GM19397 (cell line): ENCODE measurements around the gene SERPINH1.

Source experiments
- ATAC-seq: cut with Tn5 transposase; IDR thresholded peaks from one replicate; pipeline ENCODE4 v1.9.1; 2021; ENCODE audit warnings: mild to moderate bottlenecking, moderate library complexity; ENCODE audit not compliant: unreplicated experiment

The SERPINH1 gene

GRCh38 chr11:75532200-75533048 lies 29.6 kb upstream of the SERPINH1 start:
- ATAC-seq, result no peak

- no peak for ATAC-seq
Observed at GRCh38 chr11:75533896-75534258, 28.2 kb upstream of the SERPINH1 start.

DNA sequence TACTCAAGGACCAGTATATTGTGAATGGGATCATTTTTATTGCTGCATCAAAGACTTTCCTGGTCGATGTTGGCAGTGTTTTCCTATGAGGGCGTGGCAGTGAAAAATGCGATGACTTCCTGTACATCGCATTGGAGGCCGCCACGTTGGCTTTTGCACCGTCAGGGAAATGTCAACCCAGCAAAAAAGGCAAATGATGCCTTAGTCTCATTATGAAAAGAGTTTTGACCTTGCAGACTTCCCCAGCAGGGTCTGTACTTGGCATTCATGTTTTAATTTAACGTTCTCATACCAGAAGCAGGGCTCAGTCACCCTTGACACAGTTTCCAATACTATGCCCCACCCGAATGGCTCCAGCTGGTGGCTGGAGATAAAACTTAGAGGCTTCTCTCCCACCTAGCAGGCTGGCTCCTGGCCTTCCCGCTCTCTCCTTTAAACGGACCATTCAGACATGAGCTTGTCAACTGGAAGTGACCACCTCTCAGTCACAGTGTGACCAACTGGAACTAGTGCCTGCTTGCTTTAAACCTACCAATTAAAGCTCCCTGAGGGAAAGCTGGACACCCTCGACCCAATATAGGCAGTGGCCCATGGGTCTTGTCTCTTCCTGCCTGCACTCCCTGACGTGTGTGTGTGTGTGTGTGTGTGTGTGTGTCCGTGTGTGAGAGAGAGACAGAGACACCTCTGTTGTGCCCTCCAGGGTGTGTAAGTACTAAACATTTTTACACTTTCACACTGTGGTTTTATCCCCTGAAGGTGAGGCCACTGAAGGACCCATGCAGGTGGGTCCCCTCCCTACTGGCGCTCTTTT lies 27.6 kb upstream of the SERPINH1 start:
- ATAC-seq, result no peak

GRCh38 chr11:75535071-75535470 lies 27.0 kb upstream of the SERPINH1 start:
- no peak for ATAC-seq

DNA sequence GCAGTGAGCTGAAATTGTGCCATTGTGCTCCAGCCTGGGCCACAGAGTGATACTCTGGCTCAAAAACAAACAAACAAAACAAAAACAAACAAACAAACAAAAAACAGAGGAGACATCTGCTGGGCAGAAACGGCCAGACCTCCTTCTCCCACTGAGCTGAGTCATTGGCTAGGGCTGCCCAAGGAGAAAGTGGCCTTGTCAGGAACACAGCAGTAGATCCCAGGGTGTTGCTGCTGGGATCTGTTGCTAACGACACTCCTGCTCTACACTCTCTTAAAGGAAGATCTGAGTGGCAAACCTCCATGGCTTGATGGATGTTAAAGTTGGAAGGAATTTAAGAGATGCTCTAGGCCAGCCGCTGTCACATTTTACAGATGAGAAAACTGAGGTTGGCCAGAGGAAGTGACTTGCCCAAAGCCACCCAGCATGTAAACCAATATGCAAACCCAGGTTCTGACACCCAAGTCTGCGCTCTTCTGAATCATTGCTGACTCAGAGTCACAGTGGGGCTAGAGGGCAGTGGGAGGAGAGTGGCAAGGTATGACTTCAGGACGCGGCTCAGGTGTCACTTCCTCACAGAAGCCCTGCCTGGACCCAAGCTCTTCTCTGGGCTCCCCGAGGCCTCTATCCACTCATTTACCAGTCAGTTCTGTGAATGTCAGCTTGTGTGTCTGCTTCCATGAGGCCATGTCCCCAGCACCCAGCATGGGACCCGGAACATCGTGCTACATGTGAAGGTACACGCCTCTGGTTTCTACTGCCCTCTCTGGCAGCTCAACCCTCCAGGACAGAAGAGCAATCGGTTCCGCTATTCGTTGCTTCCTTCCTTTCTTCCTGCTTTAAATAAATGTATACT lies 25.0 kb upstream of the SERPINH1 start:
- ATAC-seq, result no peak

DNA sequence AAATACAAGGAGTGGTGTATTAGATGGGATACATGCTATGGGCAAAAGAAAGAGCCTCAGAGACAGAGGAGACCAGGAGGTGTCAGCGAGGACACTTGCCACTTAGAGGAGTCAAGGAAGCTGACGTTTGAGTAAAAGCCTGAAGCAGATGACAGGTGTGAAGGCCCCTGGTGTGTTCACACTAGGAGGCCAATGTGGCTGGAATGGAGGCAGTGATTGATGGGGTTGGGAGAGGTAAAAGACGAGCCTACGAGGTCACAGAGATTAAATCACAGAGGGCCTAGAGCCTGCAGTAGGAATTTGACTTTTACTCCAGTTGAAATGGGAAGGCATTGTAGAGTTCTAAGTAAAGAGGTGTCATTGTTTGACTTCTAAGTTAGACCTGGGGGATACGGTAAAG lies 24.3 kb upstream of the SERPINH1 start:
- no peak for ATAC-seq

DNA sequence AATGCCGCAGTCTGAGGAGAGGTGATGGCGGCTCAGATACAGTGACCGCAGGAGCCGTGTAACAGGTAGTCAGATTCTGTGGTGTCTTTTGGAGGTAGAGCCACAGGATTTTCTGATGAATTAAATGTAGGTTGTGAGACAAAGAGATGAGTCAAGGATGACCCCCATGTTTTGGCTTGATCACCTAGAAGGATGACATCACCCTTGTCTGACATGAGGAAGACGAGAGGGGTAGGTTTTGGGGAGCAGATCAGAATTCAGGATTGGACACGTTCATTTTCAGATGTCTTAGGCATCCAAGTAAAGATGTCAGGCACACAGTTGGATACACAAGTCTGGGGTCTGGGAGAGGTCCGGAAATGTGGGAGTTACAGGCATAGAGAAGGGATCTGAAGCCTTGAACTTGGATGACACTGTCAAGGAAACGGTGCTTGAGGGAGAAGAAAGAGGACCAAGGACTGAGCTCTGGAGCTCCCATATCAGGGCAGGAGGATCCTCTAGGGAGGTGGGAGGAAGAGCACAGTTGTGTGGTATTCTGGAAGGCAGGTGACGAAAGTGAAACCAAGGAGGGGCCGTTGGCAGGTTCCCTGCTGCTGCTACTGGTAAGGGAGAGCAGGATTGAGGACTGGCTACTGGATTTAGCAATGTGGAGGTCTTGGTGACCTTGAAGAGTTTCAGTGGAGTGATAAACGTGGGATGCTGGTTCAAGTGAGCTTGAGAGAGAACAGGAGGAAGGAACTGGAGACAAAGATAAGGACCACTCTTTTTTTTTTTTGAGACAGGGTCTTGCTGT lies 23.7 kb upstream of the SERPINH1 start:
- no peak for ATAC-seq

- ATAC-seq, result no peak
Observed at GRCh38 chr11:75539459-75540334, 22.4 kb upstream of the SERPINH1 start.

DNA sequence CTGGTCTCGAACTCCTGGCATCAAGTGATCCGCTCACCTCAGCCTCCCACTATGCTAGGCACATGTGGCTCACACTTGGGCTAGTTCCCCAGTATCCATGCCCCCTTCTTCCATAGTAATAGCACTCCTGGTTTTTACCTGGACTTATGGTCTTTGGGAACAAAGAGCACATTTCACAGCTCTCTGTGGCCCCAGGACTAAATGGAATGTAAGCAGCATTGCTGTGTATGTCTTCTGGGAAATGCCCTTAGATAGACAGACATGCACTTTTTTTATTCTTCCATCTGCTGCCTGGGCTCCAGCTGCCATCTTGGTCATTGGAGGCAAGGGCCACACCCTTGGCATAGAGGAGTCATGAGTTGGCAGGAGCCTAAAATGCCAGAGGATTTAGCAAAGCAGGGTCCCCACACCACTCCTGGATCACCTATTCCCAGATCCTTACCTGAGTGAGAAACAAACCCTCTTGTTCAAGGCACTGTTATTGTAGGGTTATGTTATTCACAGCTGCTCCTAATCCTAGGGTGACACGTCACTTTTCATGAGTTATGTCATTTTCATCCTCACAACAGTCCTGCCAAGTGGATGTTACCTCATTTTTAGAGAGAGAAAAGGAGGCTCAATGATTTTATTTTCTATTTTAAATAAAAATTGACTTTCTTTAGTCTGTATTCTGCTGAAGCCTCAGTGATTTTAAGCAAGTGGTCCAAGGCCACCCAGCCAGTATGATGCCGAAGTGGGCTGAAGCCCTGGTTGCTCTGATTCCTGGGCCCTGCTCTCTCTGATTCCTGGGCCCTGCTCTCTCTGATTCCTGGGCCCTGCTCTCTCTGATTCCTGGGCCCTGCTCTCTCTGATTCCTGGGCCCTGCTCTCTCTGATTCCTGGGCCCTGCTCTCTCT lies 20.6 kb upstream of the SERPINH1 start:
- ATAC-seq, result no peak

- ATAC-seq, result no peak
Observed at GRCh38 chr11:75542088-75542438, 20.0 kb upstream of the SERPINH1 start.

- no peak for ATAC-seq
Observed at GRCh38 chr11:75543806-75544205, 18.2 kb upstream of the SERPINH1 start.

DNA sequence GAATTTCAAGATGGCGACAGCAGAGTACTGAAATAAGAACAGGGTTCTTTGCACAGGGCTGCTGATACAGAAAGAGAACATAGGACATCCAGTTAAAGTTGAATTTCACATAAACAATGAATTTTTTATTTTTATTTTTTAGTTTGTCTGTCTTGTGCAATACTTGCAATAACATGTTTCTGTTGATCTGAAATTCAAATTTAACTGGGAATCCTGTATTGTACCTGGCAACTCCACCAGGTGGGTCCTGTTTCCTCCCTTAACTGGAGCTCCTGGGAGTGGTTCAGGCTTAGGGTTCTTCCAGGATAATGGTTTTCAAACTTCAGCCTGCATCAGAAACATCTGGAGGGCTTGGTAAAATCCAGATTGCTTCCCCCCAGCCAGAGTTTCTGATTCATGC lies 14.9 kb upstream of the SERPINH1 start:
- ATAC-seq, result no peak

DNA sequence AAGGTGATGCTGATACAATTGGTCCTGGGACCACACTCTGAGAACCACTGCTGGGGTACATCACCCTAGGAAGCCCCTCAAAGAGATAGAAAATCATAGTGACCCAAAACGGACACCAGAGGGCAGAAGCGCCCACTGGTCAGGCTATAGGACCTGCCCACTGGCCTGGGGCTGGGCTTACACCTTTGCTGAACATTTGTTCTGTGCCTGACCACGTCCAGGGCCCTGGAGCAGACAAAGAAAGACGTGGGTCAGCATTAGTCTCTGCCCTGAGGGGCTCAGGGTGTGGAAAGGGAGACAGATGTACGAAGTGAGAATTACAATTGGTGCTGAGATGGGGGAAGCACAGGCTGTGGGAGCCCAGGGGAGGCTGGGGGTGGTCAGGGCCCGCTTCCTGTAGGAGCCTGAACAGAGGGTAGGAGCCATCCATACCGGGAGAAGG lies 14.4 kb upstream of the SERPINH1 start:
- ATAC-seq, result no peak

- ATAC-seq, result no peak
Observed at GRCh38 chr11:75548595-75549272, 13.3 kb upstream of the SERPINH1 start.

- ATAC-seq, result no peak
Observed at GRCh38 chr11:75549370-75549958, 12.6 kb upstream of the SERPINH1 start.

GRCh38 chr11:75553182-75553581 lies 8.9 kb upstream of the SERPINH1 start:
- ATAC-seq, result no peak

DNA sequence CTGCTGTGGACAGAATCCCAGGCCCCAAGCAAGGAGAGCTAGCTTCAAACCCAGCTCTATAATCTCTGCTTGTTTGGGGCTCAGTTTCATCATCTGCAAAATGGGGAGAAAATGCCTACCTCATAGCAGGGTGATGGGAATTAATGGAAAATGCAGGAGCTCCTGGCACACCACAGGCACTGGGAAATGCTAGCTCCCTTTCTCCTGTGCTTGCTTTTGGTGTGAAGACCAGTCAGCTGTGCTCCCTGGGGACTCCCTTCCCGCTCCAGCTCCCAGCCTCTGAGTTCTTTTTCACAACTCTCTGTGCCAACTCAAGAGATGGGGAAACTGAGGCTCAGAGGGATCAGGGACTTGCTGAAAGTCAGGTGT lies 8.2 kb upstream of the SERPINH1 start:
- no peak for ATAC-seq
